ENCODE measurements around the gene NR6A1. TPM values are rescaled to one million over a fixed set of nuclear protein-coding genes. Genes with fewer than 3 reads are reported as not detected.

The NR6A1 gene
- polyA plus RNA-seq, 2 donors = 0.68 to 1.4 TPM

GRCh38 chr9:124661271-124661670 is 109.8 kb downstream of the NR6A1 start:
- H3K27me3 ChIP-seq (ENCODE audit: control insufficient read depth in 1 of 2, insufficient read depth in 2 of 2, low read length in 2 of 2) = no peaks in the 10 kb centered on the region
- H3K27ac ChIP-seq (ENCODE audit: low read depth in 2 of 2, low read length in 1 of 2) = no peak overlapping the region
- 69 to 80% methylated on average over 4 of the region's 4 CpGs for WGBS, 2 donors
- no peaks in the 10 kb centered on the region for H3K36me3 ChIP-seq (ENCODE audit: control insufficient read depth in 2 of 2, insufficient read depth in 2 of 2, low read length in 1 of 2)
- H3K4me3 ChIP-seq (ENCODE audit: low read depth in 1 of 2, low read length in 2 of 2) = no peak overlapping the region
- H3K9me3 ChIP-seq (ENCODE audit: control insufficient read depth in 2 of 2, insufficient read depth in 1 of 2, low read depth in 1 of 2, low read length in 1 of 2) = no peaks in the 10 kb centered on the region
- H3K4me1 ChIP-seq (ENCODE audit: control insufficient read depth in 2 of 2, insufficient read depth in 2 of 2, low read length in 1 of 2) = no peaks in the 10 kb centered on the region

- Histone ChIP-seq H3K27ac (ENCODE audit: low read depth in 2 of 2, low read length in 1 of 2) (no peak overlapping the region), H3K4me1 (ENCODE audit: control insufficient read depth in 2 of 2, insufficient read depth in 2 of 2, low read length in 1 of 2) (no peaks in the 10 kb centered on the region), H3K36me3 (ENCODE audit: control insufficient read depth in 2 of 2, insufficient read depth in 2 of 2, low read length in 1 of 2) (no peaks in the 10 kb centered on the region), H3K27me3 (ENCODE audit: control insufficient read depth in 1 of 2, insufficient read depth in 2 of 2, low read length in 2 of 2) (no peaks in the 10 kb centered on the region), H3K4me3 (ENCODE audit: low read depth in 1 of 2, low read length in 2 of 2) (peak overlapping the region; percentile 5 to 23), H3K9me3 (ENCODE audit: control insufficient read depth in 2 of 2, insufficient read depth in 1 of 2, low read depth in 1 of 2, low read length in 1 of 2) (no peaks in the 10 kb centered on the region)
- 9 to 10% methylated on average over 11 of the region's 11 CpGs for WGBS, 2 donors
Observed at GRCh38 chr9:124660341-124660801, 110.7 kb downstream of the NR6A1 start.

GRCh38 chr9:124659099-124659659 is 111.9 kb downstream of the NR6A1 start:
- Histone ChIP-seq H3K4me1 (ENCODE audit: control insufficient read depth in 2 of 2, insufficient read depth in 2 of 2, low read length in 1 of 2) (no peaks in the 10 kb centered on the region), H3K9me3 (ENCODE audit: control insufficient read depth in 2 of 2, insufficient read depth in 1 of 2, low read depth in 1 of 2, low read length in 1 of 2) (no peaks in the 10 kb centered on the region), H3K27me3 (ENCODE audit: control insufficient read depth in 1 of 2, insufficient read depth in 2 of 2, low read length in 2 of 2) (no peaks in the 10 kb centered on the region), H3K27ac (ENCODE audit: low read depth in 2 of 2, low read length in 1 of 2) (peak overlapping the region; percentile 69 to 86), H3K36me3 (ENCODE audit: control insufficient read depth in 2 of 2, insufficient read depth in 2 of 2, low read length in 1 of 2) (no peaks in the 10 kb centered on the region), H3K4me3 (ENCODE audit: low read depth in 1 of 2, low read length in 2 of 2) (peak overlapping the region; percentile 37 to 53)
- 1% methylated on average over 15 of the region's 15 CpGs for WGBS, 2 donors

- Histone ChIP-seq H3K4me1 (ENCODE audit: control insufficient read depth in 2 of 2, insufficient read depth in 2 of 2, low read length in 1 of 2) (no peaks in the 10 kb centered on the region), H3K27me3 (ENCODE audit: control insufficient read depth in 1 of 2, insufficient read depth in 2 of 2, low read length in 2 of 2) (no peaks in the 10 kb centered on the region), H3K36me3 (ENCODE audit: control insufficient read depth in 2 of 2, insufficient read depth in 2 of 2, low read length in 1 of 2) (no peaks in the 10 kb centered on the region), H3K4me3 (ENCODE audit: low read depth in 1 of 2, low read length in 2 of 2) (peak overlapping the region in 1 of 2 donors; percentile 53), H3K27ac (ENCODE audit: low read depth in 2 of 2, low read length in 1 of 2) (peak overlapping the region; percentile 49 to 72), H3K9me3 (ENCODE audit: control insufficient read depth in 2 of 2, insufficient read depth in 1 of 2, low read depth in 1 of 2, low read length in 1 of 2) (no peaks in the 10 kb centered on the region)
- WGBS, 2 donors = 4% methylated on average over 14 of the region's 14 CpGs
Observed at GRCh38 chr9:124658165-124659017, 112.7 kb downstream of the NR6A1 start.

- Histone ChIP-seq H3K27ac (ENCODE audit: low read depth in 2 of 2, low read length in 1 of 2) (peak overlapping the region in 1 of 2 donors; percentile 31), H3K36me3 (ENCODE audit: control insufficient read depth in 2 of 2, insufficient read depth in 2 of 2, low read length in 1 of 2) (no peaks in the 10 kb centered on the region), H3K9me3 (ENCODE audit: control insufficient read depth in 2 of 2, insufficient read depth in 1 of 2, low read depth in 1 of 2, low read length in 1 of 2) (no peaks in the 10 kb centered on the region), H3K4me3 (ENCODE audit: low read depth in 1 of 2, low read length in 2 of 2) (no peak overlapping the region), H3K27me3 (ENCODE audit: control insufficient read depth in 1 of 2, insufficient read depth in 2 of 2, low read length in 2 of 2) (no peaks in the 10 kb centered on the region), H3K4me1 (ENCODE audit: control insufficient read depth in 2 of 2, insufficient read depth in 2 of 2, low read length in 1 of 2) (no peaks in the 10 kb centered on the region)
- WGBS, 2 donors = 75 to 85% methylated on average over 1 of the region's 1 CpG
Observed at GRCh38 chr9:124657516-124657915, 113.6 kb downstream of the NR6A1 start.

- 67 to 69% methylated on average over 1 of the region's 1 CpG for WGBS, 2 donors
- Histone ChIP-seq H3K36me3 (ENCODE audit: control insufficient read depth in 2 of 2, insufficient read depth in 2 of 2, low read length in 1 of 2) (no peaks in the 10 kb centered on the region), H3K4me1 (ENCODE audit: control insufficient read depth in 2 of 2, insufficient read depth in 2 of 2, low read length in 1 of 2) (no peaks in the 10 kb centered on the region)
Observed at GRCh38 chr9:124654431-124654830, 116.7 kb downstream of the NR6A1 start.

GRCh38 chr9:124652615-124653393 is 118.3 kb downstream of the NR6A1 start:
- H3K4me3 ChIP-seq (ENCODE audit: low read depth in 1 of 2, low read length in 2 of 2) = no peak overlapping the region
- no peaks in the 10 kb centered on the region for H3K27me3 ChIP-seq (ENCODE audit: control insufficient read depth in 1 of 2, insufficient read depth in 2 of 2, low read length in 2 of 2)
- no peaks in the 10 kb centered on the region for H3K9me3 ChIP-seq (ENCODE audit: control insufficient read depth in 2 of 2, insufficient read depth in 1 of 2, low read depth in 1 of 2, low read length in 1 of 2)
- 55 to 60% methylated on average over 3 of the region's 3 CpGs for whole genome bisulfite sequencing, 2 donors
- H3K4me1 ChIP-seq (ENCODE audit: control insufficient read depth in 2 of 2, insufficient read depth in 2 of 2, low read length in 1 of 2) = no peaks in the 10 kb centered on the region
- H3K36me3 ChIP-seq (ENCODE audit: control insufficient read depth in 2 of 2, insufficient read depth in 2 of 2, low read length in 1 of 2) = no peaks in the 10 kb centered on the region
- peak overlapping the region; percentile 1 to 58 for H3K27ac ChIP-seq (ENCODE audit: low read depth in 2 of 2, low read length in 1 of 2)

More at GRCh38 chr9:124654431-124654830, 116.7 kb downstream of the NR6A1 start:
- Histone ChIP-seq H3K4me3 (ENCODE audit: low read depth in 1 of 2, low read length in 2 of 2) (no peak overlapping the region), H3K9me3 (ENCODE audit: control insufficient read depth in 2 of 2, insufficient read depth in 1 of 2, low read depth in 1 of 2, low read length in 1 of 2) (no peaks in the 10 kb centered on the region), H3K27ac (ENCODE audit: low read depth in 2 of 2, low read length in 1 of 2) (no peak overlapping the region), H3K27me3 (ENCODE audit: control insufficient read depth in 1 of 2, insufficient read depth in 2 of 2, low read length in 2 of 2) (no peaks in the 10 kb centered on the region)

GRCh38 chr9:124652203-124652602 is 118.9 kb downstream of the NR6A1 start:
- WGBS, 2 donors = 62 to 81% methylated on average over 1 of the region's 1 CpG
- H3K36me3 ChIP-seq (ENCODE audit: control insufficient read depth in 2 of 2, insufficient read depth in 2 of 2, low read length in 1 of 2) = no peaks in the 10 kb centered on the region
- peak overlapping the region; percentile 1 to 58 for H3K27ac ChIP-seq (ENCODE audit: low read depth in 2 of 2, low read length in 1 of 2)
- H3K4me3 ChIP-seq (ENCODE audit: low read depth in 1 of 2, low read length in 2 of 2) = no peak overlapping the region
- no peaks in the 10 kb centered on the region for H3K27me3 ChIP-seq (ENCODE audit: control insufficient read depth in 1 of 2, insufficient read depth in 2 of 2, low read length in 2 of 2)
- H3K4me1 ChIP-seq (ENCODE audit: control insufficient read depth in 2 of 2, insufficient read depth in 2 of 2, low read length in 1 of 2) = no peaks in the 10 kb centered on the region
- no peaks in the 10 kb centered on the region for H3K9me3 ChIP-seq (ENCODE audit: control insufficient read depth in 2 of 2, insufficient read depth in 1 of 2, low read depth in 1 of 2, low read length in 1 of 2)

- no peaks in the 10 kb centered on the region for H3K4me1 ChIP-seq (ENCODE audit: control insufficient read depth in 2 of 2, insufficient read depth in 2 of 2, low read length in 1 of 2)
- H3K4me3 ChIP-seq (ENCODE audit: low read depth in 1 of 2, low read length in 2 of 2) = no peak overlapping the region
- H3K27ac ChIP-seq (ENCODE audit: low read depth in 2 of 2, low read length in 1 of 2) = no peak overlapping the region
- no peaks in the 10 kb centered on the region for H3K9me3 ChIP-seq (ENCODE audit: control insufficient read depth in 2 of 2, insufficient read depth in 1 of 2, low read depth in 1 of 2, low read length in 1 of 2)
- H3K27me3 ChIP-seq (ENCODE audit: control insufficient read depth in 1 of 2, insufficient read depth in 2 of 2, low read length in 2 of 2) = no peaks in the 10 kb centered on the region
- no peaks in the 10 kb centered on the region for H3K36me3 ChIP-seq (ENCODE audit: control insufficient read depth in 2 of 2, insufficient read depth in 2 of 2, low read length in 1 of 2)
Observed at GRCh38 chr9:124645274-124645673, 125.8 kb downstream of the NR6A1 start.

All from esophagus (tissue), 2 donors.